Mesendoderm (in vitro differentiated cells): ENCODE data around the gene CHST11.

Source experiments
- DNase-seq: peaks from one replicate; pipeline ENCODE4 v3.0.0; 2013
- H2AK5ac ChIP-seq: 2 replicates; pipeline ENCODE4 v1.6.1; 2013; ENCODE audit warnings: low read length, inconsistent platforms
- H2BK120ac ChIP-seq: 2 replicates; pipeline ENCODE4 v1.6.1; 2013; ENCODE audit warnings: low read depth, mild to moderate bottlenecking, low read length, moderate library complexity, mixed read lengths
- H2BK15ac ChIP-seq: replicated peaks from 2 replicates; pipeline ENCODE4 v1.6.1; 2013; ENCODE audit warnings: low read depth, mild to moderate bottlenecking, moderate library complexity
- H2BK5ac ChIP-seq: 2 replicates; pipeline ENCODE4 v1.6.1; 2013; ENCODE audit warnings: low read length, inconsistent platforms
- H3K18ac ChIP-seq: 2 replicates; pipeline ENCODE4 v1.6.1; 2013; ENCODE audit warnings: mild to moderate bottlenecking, low read length, mixed read lengths
- H3K23ac ChIP-seq: one replicate; pipeline ENCODE4 v1.6.1; 2013; ENCODE audit warnings: low read length
- H3K27ac ChIP-seq: 2 replicates; pipeline ENCODE4 v1.5.1; 2013; ENCODE audit warnings: low read depth, mild to moderate bottlenecking, inconsistent platforms, low read length, moderate library complexity
- H3K27me3 ChIP-seq: 2 replicates; pipeline ENCODE4 v1.6.1; 2013; ENCODE audit warnings: low read length, control low read depth, mild to moderate bottlenecking, inconsistent platforms; ENCODE audit not compliant: insufficient read depth, poor library complexity
- H3K36me3 ChIP-seq: 2 replicates; pipeline ENCODE4 v1.6.1; 2013; ENCODE audit warnings: low read length, inconsistent platforms; ENCODE audit not compliant: control insufficient read depth, insufficient read depth
- H3K4ac ChIP-seq: one replicate; pipeline ENCODE4 v1.6.1; 2013; ENCODE audit warnings: low read depth, mild to moderate bottlenecking, low read length, moderate library complexity
- H3K4me1 ChIP-seq: 2 replicates; pipeline ENCODE4 v1.6.1; 2013; ENCODE audit warnings: low read depth, low read length, inconsistent platforms; ENCODE audit not compliant: control insufficient read depth
- H3K4me2 ChIP-seq: 2 replicates; pipeline ENCODE4 v1.6.1; 2013; ENCODE audit warnings: low read length
- H3K4me3 ChIP-seq: 2 replicates; pipeline ENCODE4 v1.5.1; 2013; ENCODE audit warnings: mild to moderate bottlenecking, low read length
- H3K56ac ChIP-seq: one replicate; pipeline ENCODE4 v1.6.1; 2013; ENCODE audit warnings: low read length
- H3K79me1 ChIP-seq: 2 replicates; pipeline ENCODE4 v1.6.1; 2013; ENCODE audit warnings: low read length, inconsistent platforms
- H3K79me2 ChIP-seq: 2 replicates; pipeline ENCODE4 v1.6.1; 2013; ENCODE audit warnings: mild to moderate bottlenecking, low read length; ENCODE audit not compliant: control insufficient read depth, insufficient read depth
- H3K9ac ChIP-seq: 2 replicates; pipeline ENCODE4 v1.6.1; 2013; ENCODE audit warnings: low read length, inconsistent platforms
- H4K5ac ChIP-seq: one replicate; pipeline ENCODE4 v1.6.1; 2013; ENCODE audit warnings: low read length
- H4K8ac ChIP-seq: one replicate; pipeline ENCODE4 v1.6.1; 2013; ENCODE audit warnings: low read depth, mild to moderate bottlenecking, control low read depth, low read length, moderate library complexity
- WGBS: extraction: QIAGEN DNeasy Blood & Tissue Kit; methylation state at CpG from one replicate; pipeline ENCODE4 v1.1.7; 2013; ENCODE audit warnings: low lambda C conversion rate, missing lambda C conversion rate; ENCODE audit not compliant: insufficient coverage; ENCODE audit errors: extremely low coverage; 5-methylcytosine and 5-hydroxymethylcytosine counted together

CHST11 gene

DNA sequence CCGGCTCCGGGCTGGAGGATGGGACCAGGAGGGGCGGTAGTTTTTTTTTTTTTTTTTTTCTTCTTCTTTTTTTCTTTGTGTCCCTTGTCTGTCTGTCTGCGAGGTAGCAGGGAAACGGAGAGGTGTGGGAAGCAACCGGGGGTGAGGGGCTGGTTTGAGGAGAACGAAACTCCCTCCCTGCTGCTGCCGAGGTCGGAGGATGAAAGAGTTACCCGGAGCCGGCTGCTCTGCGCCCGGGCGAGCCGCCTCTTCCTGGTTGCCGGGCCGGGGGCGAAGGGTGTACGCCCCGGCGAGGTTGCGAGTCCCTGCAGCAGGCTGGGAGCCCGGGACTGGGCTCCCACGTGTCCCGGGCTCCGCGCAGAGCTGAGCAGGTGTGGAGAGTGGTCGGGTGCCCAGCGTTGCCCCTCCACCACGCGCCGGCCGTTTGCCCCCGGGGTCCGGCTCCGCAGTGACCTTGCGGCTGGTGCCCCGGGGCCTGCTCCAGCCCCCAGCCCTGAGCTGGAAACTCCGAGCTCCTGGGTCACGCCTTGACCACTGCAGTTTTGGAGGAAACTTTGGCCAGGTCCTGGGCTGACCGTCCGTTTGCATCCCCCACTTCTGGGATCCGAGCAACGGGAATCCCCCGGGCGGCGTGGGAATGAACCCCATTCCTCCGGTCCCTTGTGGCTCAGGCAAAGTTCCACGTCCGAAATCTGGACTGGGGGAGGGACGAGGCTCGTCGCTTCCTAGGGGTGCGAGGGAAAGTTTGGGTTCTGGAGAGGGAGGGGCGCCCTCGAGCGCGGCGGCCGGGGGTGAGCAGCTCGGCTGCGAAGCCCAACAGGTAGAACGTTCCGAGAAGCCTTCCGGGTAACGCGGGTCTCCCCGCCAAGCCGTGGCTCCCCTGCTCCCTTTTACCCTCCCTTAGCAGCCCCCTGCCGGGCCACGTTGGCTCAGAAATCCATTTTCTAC lies 1.3 kb downstream of the CHST11 start:
- peak overlapping the region; percentile 92 for H3K23ac ChIP-seq
- H3K56ac ChIP-seq = peak overlapping the region; percentile 90
- no peak overlapping the region for H4K5ac ChIP-seq

DNA sequence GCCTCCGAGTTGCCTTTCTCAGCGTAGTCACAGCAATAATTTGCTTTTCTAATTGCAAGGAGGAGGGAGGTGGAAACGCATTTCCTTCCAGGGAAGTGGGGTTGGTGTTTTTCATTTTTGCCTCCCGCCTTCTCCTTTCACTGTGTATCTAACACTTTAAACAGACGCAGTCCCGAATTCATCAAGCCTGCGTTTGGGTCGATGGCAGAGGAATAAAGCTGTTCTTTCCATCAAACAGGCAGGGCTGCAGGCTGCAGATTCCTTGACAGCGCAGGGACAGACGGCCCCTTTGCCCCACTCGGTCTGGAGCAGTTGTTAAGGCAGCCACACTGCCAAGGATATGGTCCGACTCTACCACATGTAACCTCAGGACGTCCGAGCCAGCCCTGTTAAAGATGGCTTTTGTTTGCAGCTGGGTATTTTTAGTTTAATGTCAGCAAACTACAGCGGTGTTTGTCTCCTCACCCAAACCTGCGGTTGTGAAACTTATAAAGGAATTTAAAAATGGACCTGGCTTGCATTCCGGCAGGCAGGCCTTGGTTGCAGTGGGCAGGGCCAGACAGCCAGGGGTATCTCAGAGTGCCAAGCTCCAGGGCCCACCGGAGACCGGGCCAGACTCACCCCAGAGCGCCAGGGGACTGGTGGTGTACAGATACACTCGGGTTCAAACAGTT lies 2.1 kb downstream of the CHST11 start:
- no CpG with 5 or more reads among the region's 21 CpGs for WGBS

More for the DNA sequence above, 1.3 kb downstream of the CHST11 start:
- WGBS = no CpG with 5 or more reads among the region's 71 CpGs
- Histone ChIP-seq H3K4me2 (peak overlapping the region; percentile 90), H3K79me1 (peaks cover 4% of the 10 kb centered on the region), H4K8ac (no peak overlapping the region), H3K27me3 (no peaks in the 10 kb centered on the region), H3K18ac (peak overlapping the region; percentile 70), H2BK5ac (no peak overlapping the region), H3K4ac (peak overlapping the region; percentile 21), H2BK15ac (no peak overlapping the region), H3K4me3 (peak overlapping the region; percentile 86), H3K36me3 (no peaks in the 10 kb centered on the region), H3K27ac (peak overlapping the region; percentile 77), H2BK120ac (no peak overlapping the region), H2AK5ac (no peak overlapping the region), H3K79me2 (no peaks in the 10 kb centered on the region), H3K4me1 (peaks cover 5% of the 10 kb centered on the region), H3K9ac (peak overlapping the region; percentile 80)
- DNase-seq = no peak

DNA sequence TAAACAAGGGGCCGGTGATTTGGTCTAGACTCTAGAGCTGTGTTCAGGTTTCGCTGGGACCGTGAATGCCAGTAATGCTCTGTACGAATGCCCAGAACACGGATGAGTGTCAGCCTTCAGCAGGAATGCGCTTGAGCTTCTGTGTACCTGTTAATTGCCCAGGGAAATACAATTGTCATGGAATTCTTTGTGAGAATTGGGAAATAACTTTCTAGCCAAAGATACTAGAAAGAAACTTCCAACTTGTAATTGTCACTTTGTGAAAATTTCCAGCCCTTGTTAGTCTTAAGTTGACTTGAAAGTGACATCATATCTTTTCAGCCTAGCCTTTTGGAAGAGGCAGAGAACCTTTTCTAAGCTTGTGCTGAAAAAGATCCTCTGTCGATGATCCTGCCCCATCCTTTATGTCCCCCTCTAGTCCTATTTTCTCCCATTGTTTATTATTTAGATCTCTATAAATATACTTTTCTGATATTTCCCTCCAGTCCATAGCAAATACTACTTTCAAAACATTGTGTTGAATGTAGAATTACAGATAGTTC lies 2.7 kb downstream of the CHST11 start:
- Histone ChIP-seq H3K79me1 (peaks cover 4% of the 10 kb centered on the region), H3K9ac (no peak overlapping the region), H3K79me2 (no peaks in the 10 kb centered on the region), H2BK120ac (no peak overlapping the region), H3K4me2 (peak overlapping the region; percentile 90), H4K8ac (no peak overlapping the region), H3K4ac (no peak overlapping the region), H3K18ac (no peak overlapping the region), H2AK5ac (no peak overlapping the region), H2BK5ac (no peak overlapping the region), H3K27ac (no peak overlapping the region), H3K36me3 (no peaks in the 10 kb centered on the region), H3K4me3 (no peak overlapping the region), H3K23ac (no peak overlapping the region), H3K4me1 (peaks cover 5% of the 10 kb centered on the region), H3K27me3 (no peaks in the 10 kb centered on the region), H3K56ac (peak overlapping the region; percentile 90), H4K5ac (no peak overlapping the region), H2BK15ac (no peak overlapping the region)
- DNase-seq = no peak
- WGBS = no CpG with 5 or more reads among the region's 7 CpGs

More for the DNA sequence above, 2.1 kb downstream of the CHST11 start:
- Histone ChIP-seq H3K27ac (no peak overlapping the region), H3K4me2 (peak overlapping the region; percentile 90), H3K27me3 (no peaks in the 10 kb centered on the region), H3K23ac (peak overlapping the region; percentile 82), H4K8ac (no peak overlapping the region), H2AK5ac (no peak overlapping the region), H2BK5ac (no peak overlapping the region), H3K4ac (no peak overlapping the region), H3K79me1 (peaks cover 4% of the 10 kb centered on the region), H3K79me2 (no peaks in the 10 kb centered on the region), H3K4me1 (peaks cover 5% of the 10 kb centered on the region), H2BK120ac (no peak overlapping the region), H4K5ac (no peak overlapping the region), H2BK15ac (no peak overlapping the region), H3K56ac (peak overlapping the region; percentile 90), H3K9ac (peak overlapping the region; percentile 80), H3K4me3 (peak overlapping the region; percentile 86), H3K18ac (peak overlapping the region; percentile 19), H3K36me3 (no peaks in the 10 kb centered on the region)
- DNase-seq = peak; percentile 34

DNA sequence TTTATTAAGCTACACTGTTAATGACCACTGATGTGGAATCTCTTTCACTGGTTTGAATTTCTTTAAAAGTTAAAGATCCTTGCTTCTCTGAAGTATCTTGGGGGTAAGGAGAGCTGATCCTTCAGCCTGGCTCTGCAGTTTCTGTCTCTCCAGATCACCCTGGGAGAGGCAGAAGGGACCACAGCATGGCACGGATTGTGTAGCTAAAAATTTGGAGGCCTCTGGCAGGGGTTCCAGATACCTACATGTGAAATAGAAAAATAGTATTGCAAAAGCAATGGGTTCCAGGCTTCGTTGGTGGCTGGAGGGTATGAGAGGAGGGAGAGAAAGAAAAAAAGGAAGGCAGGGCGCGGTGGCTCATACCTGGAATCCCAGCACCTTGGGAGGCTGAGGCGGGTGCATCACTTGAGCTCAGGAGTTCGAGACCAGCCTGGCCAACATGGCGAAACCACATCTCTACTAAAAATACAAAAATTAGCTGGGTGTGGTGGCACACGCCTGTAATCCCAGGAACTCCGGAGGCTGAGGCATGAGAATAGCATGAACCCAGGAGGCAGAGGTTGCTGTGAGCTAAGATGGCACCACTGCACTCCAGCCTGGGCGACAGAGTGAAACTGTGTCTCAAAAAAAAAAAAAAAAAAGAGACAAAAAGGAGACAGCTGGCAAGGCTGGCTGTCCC lies 3.4 kb downstream of the CHST11 start:
- Histone ChIP-seq H2BK120ac (no peak overlapping the region), H2BK5ac (no peak overlapping the region), H3K27ac (no peak overlapping the region), H2BK15ac (no peak overlapping the region), H3K79me1 (peaks cover 6% of the 10 kb centered on the region), H3K23ac (no peak overlapping the region), H3K4ac (no peak overlapping the region), H3K18ac (no peak overlapping the region), H3K9ac (no peak overlapping the region), H3K4me2 (no peak overlapping the region), H3K36me3 (no peaks in the 10 kb centered on the region), H2AK5ac (no peak overlapping the region), H4K8ac (no peak overlapping the region), H3K79me2 (no peaks in the 10 kb centered on the region), H3K56ac (no peak overlapping the region), H4K5ac (no peak overlapping the region), H3K27me3 (no peaks in the 10 kb centered on the region), H3K4me3 (no peak overlapping the region), H3K4me1 (peaks cover 5% of the 10 kb centered on the region)
- WGBS = no CpG with 5 or more reads among the region's 10 CpGs
- no peak for DNase-seq

DNA sequence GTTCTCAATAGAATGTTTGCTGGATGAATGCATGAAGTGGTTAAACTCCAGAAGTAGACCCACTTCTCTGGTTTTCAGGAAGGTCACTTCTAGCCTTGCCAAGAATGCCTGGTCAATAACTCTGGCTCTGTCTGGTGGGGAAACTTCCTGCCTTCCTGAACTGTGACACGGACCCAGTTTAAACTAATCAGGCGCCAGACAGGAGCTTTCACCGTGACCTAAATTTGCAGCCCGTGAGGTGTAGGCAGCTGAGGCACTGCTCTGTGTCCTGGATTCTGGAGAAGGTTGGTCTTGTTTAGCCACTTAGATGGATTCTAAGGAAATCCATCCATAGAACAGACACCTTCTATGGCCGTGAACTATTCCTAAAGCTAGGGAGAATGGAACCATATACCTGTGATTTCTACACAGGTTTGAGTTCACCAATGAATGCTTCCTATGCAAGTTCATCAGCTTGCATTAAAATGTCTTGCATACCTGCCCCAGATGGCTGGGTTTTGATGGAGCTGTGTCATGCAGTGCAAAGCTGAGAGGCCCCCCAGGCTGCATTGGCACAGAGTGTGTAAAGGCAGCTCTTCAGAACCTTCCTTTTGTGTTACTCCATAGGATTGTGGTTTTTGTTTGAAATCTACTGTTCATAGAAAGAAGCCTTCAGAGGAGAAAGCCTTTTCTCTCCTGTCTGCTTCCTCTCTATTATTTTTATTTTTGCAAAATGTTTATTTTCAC lies 4.4 kb downstream of the CHST11 start:
- Histone ChIP-seq H3K79me2 (no peaks in the 10 kb centered on the region), H2BK120ac (no peak overlapping the region), H3K18ac (no peak overlapping the region), H3K56ac (no peak overlapping the region), H2BK5ac (no peak overlapping the region), H3K4me2 (no peak overlapping the region), H3K4me3 (no peak overlapping the region), H4K8ac (no peak overlapping the region), H2BK15ac (no peak overlapping the region), H3K36me3 (no peaks in the 10 kb centered on the region), H2AK5ac (no peak overlapping the region), H3K23ac (peak overlapping the region; percentile 17), H3K4me1 (peaks cover 3% of the 10 kb centered on the region), H3K27ac (no peak overlapping the region), H3K9ac (no peak overlapping the region), H3K4ac (no peak overlapping the region), H3K27me3 (no peaks in the 10 kb centered on the region), H3K79me1 (peaks cover 6% of the 10 kb centered on the region), H4K5ac (no peak overlapping the region)
- DNase-seq = peak; percentile 20
- no CpG with 5 or more reads among the region's 5 CpGs for WGBS
